Fibroblast of lung (primary cell): ENCODE results near the gene C1orf198.

Experiments
- CTCF ChIP-seq, 2 donors: IDR thresholded peaks in 1 of 2; conservative IDR thresholded peaks in 1 of 2; 1 replicate in 1 of 2; 2 replicates in 1 of 2; pipeline ENCODE4 v1.5.1; 2011 to 2012; ENCODE audit warnings: low read length in 2 of 2, control low read depth in 1 of 2, inconsistent platforms in 1 of 2, low read depth in 1 of 2, mild to moderate bottlenecking in 1 of 2
- EZH2 ChIP-seq: IDR thresholded peaks from 2 replicates; pipeline ENCODE4 v1.5.1; 2012; ENCODE audit warnings: low read length, control low read depth, mild to moderate bottlenecking; ENCODE audit errors: missing control alignments

- no peak for TF ChIP-seq CTCF (conservative IDR thresholded peaks at IDR 0.05 in 1 of 2, IDR thresholded peaks at IDR 0.05 in 1 of 2; ENCODE audit: low read depth in 1 of 2, low read length in 2 of 2)
- no peak for TF ChIP-seq EZH2
Measured at GRCh38 chr1:230852959-230853358, 15.4 kb downstream of the C1orf198 start.
